ENCODE measurements around the gene DUS4L. TPM values are rescaled to one million over a fixed set of nuclear protein-coding genes. Genes with fewer than 3 reads are reported as not detected.
A peak's percentile ranks its signal among the peaks of the same experiment; 100 is the strongest.

Gene DUS4L
- total RNA-seq, 1 donor from 2014 or later: 19.6 TPM

DNA sequence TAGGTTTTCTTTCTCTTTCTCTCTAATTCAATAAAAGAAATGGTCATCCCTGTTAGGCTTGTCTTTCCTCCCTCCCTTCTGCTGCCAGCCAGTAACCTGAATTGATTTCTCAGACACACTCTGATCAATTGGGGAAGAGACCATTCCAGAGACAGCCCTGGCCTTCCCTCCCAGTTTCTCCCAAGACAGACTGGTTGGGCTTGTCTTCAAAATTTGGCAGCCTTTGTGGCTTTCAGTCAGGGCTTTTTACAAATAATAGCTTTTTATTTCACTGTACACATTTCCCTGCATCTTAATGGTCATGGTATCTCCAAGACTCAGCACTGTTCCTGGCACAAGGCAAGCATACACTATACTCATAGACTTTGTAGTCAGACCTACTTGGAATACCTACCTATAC is 50.2 kb downstream of the DUS4L start:
- Histone ChIP-seq H3K36me3 (ENCODE audit: control insufficient read depth, insufficient read depth, low read length) (no peaks in the 10 kb centered on the region), H3K27me3 (ENCODE audit: control insufficient read depth, insufficient read depth, low read length) (no peaks in the 10 kb centered on the region), H3K4me3 (ENCODE audit: low read depth, low read length) (no peak overlapping the region)
- DNase-seq (ENCODE audit: low read depth): no peak
- no peak for TF ChIP-seq CTCF (IDR thresholded peaks at IDR 0.05; ENCODE audit: insufficient read depth, low read length, poor library complexity, severe bottlenecking)

DNA sequence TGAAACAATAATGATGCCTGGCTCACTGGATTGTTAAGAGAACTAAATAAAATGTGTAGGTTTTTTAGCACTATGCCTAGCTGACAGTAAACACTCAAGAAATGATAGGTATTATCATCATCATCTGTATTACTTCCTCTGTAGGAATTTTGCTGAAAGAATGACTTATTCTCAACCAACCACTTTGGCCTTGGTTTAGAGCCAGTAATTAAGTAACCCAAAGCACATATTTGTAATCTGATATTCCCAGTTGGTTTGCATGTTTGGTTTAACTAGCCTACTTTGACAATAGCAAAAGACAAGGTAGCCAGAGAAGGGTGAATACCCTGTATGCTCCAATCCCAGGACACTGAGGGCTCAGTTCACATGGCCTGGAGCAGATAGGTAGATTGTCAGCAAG is 50.7 kb downstream of the DUS4L start:
- DNase-seq (ENCODE audit: low read depth): no peak
- Histone ChIP-seq H3K27me3 (ENCODE audit: control insufficient read depth, insufficient read depth, low read length) (no peaks in the 10 kb centered on the region), H3K36me3 (ENCODE audit: control insufficient read depth, insufficient read depth, low read length) (no peaks in the 10 kb centered on the region), H3K4me3 (ENCODE audit: low read depth, low read length) (no peak overlapping the region)
- TF ChIP-seq CTCF (IDR thresholded peaks at IDR 0.05; ENCODE audit: insufficient read depth, low read length, poor library complexity, severe bottlenecking): no peak

DNA sequence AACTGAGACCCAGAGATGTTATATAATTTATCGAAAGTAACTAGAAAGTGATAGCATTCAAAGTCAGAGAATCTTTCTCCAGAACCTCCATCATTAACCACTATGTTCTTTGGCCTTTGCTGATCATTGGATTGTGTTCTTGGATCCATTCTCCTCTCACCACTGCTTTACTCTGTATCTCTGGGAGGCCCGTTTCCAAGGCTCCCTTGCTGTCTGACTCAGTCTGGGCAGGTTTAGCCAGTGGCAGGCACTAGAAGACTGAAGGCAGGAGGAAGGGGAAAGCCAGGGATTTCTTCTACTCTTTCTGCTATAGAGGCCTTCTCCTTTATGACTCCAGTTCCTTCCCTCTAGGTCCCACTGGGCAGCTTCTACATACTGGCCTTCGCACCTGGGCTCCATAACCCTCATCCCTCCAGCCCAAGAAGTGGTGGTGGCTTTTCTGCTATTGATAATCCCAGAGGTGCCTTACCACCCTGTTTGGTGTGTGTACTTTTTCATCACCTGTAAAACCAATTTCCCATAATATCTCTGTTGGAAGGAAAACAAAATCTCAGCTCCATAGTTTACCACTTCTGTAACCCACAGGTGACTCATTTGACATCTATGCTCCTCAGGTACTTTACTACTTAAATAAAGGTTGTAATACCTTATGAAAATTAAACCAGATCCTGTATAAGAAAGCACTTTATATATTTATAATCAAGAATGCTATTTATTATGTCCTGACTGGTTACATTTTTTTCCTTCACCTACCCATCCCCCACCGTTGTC is 52.3 kb downstream of the DUS4L start:
- TF ChIP-seq CTCF (IDR thresholded peaks at IDR 0.05; ENCODE audit: insufficient read depth, low read length, poor library complexity, severe bottlenecking): no peak
- Histone ChIP-seq H3K27me3 (ENCODE audit: control insufficient read depth, insufficient read depth, low read length) (no peaks in the 10 kb centered on the region), H3K4me3 (ENCODE audit: low read depth, low read length) (no peak overlapping the region), H3K36me3 (ENCODE audit: control insufficient read depth, insufficient read depth, low read length) (no peaks in the 10 kb centered on the region)
- DNase-seq (ENCODE audit: low read depth): no peak

DNA sequence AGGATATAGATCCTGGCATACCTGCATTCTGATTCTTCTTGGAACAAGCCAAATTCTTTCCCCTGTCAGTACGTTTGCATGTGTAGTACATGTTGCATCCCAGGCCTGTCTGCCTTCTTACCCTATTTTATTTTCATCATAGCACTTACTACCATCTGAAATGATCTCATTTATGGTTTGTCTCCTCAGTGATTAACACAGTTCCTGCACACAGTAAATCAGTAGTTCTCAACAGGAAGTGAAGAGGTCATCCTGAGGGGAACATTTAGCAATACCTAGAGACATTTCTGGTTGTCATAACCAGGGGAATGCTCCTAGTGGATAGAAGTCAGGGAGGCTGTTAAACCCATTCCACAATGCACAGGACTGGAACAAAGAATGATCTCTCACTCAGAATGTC is 58.7 kb downstream of the DUS4L start:
- TF ChIP-seq CTCF (IDR thresholded peaks at IDR 0.05; ENCODE audit: insufficient read depth, low read length, poor library complexity, severe bottlenecking): no peak
- Histone ChIP-seq H3K36me3 (ENCODE audit: control insufficient read depth, insufficient read depth, low read length) (no peaks in the 10 kb centered on the region), H3K4me3 (ENCODE audit: low read depth, low read length) (no peak overlapping the region), H3K27me3 (ENCODE audit: control insufficient read depth, insufficient read depth, low read length) (no peaks in the 10 kb centered on the region)
- DNase-seq (ENCODE audit: low read depth): peak; percentile 45

DNA sequence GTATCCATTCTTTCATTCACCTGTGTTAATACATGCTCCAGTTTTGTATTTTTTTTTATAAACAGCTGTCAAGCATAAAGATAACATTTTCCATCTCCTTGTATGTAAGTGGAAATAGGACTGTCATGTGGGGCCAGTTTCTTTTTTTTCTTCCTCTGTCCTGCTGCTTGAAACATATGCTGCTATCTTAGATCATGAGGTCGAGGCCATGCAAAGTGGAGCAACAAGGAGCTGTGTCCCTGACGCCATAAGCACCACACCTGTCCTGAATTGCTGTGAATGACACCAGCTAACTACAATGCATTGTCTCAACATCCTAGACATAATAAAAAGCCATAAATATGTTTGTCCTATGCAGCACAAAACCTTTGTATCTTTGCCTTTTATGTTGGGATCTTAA is 59.1 kb downstream of the DUS4L start:
- Histone ChIP-seq H3K36me3 (ENCODE audit: control insufficient read depth, insufficient read depth, low read length) (no peaks in the 10 kb centered on the region), H3K4me3 (ENCODE audit: low read depth, low read length) (no peak overlapping the region), H3K27me3 (ENCODE audit: control insufficient read depth, insufficient read depth, low read length) (no peaks in the 10 kb centered on the region)
- no peak for DNase-seq (ENCODE audit: low read depth)
- TF ChIP-seq CTCF (IDR thresholded peaks at IDR 0.05; ENCODE audit: insufficient read depth, low read length, poor library complexity, severe bottlenecking): no peak

DNA sequence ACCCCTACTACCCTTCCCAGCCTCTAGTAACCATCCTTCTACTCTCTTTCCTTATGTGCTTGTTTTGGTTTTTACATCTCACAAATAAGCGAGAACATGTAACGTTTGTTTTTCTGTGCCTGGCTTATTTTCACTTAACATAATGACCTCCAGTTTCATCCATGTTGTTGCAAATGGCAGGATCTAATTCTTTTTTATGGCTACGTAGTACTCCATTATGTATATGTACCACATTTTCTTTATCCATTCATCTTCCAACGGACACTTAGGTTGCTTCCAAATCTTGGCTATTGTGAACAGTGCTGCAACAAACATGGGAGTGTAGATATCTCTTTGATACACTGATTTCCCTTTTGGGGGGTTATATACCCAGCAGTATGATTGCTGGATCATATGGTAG is 63.2 kb downstream of the DUS4L start:
- no peak for TF ChIP-seq CTCF (IDR thresholded peaks at IDR 0.05; ENCODE audit: insufficient read depth, low read length, poor library complexity, severe bottlenecking)
- Histone ChIP-seq H3K4me3 (ENCODE audit: low read depth, low read length) (no peak overlapping the region), H3K27me3 (ENCODE audit: control insufficient read depth, insufficient read depth, low read length) (no peaks in the 10 kb centered on the region), H3K36me3 (ENCODE audit: control insufficient read depth, insufficient read depth, low read length) (no peaks in the 10 kb centered on the region)
- DNase-seq (ENCODE audit: low read depth): no peak

All from kidney epithelial cell (primary cell).